C4-2B (cell line): ENCODE data around the gene PHLDB1.

ENCODE experiments used
- CTCF ChIP-seq: fragments of 450-650 bp; conservative IDR thresholded peaks from 2 replicates; pipeline ENCODE4 v1.5.1; 2017; ENCODE audit warnings: mild to moderate bottlenecking
- ZFX ChIP-seq: fragments of 450-650 bp; IDR thresholded peaks from 2 replicates; pipeline ENCODE4 v1.6.1; 2017

- no peak for TF ChIP-seq CTCF
- no peak for TF ChIP-seq ZFX
Observed at GRCh38 chr11:118653684-118654390, 46.4 kb downstream of the PHLDB1 start.
